Thymus (tissue), 11 donors: ENCODE results near the gene BRAT1. TPM values are rescaled to one million over a fixed set of nuclear protein-coding genes. Genes with fewer than 3 reads are reported as not detected.
A peak's percentile ranks its signal among the peaks of the same experiment; 100 is the strongest.

ENCODE experiments used
- DNase-seq, 9 donors: peaks; one replicate each; pipeline ENCODE4 v3.0.0-alpha.2; 2013; ENCODE audit warnings: low spot score in 9 of 9, low read depth in 6 of 9, missing footprints in 1 of 9
- H3K27ac ChIP-seq, 2 donors: one replicate each; pipeline ENCODE4 v1.5.1; 2013; ENCODE audit warnings: control low read depth in 1 of 2, low read depth in 1 of 2, low read length in 1 of 2, mild to moderate bottlenecking in 1 of 2, moderate library complexity in 1 of 2
- H3K27me3 ChIP-seq, 2 donors: one replicate each; pipeline ENCODE4 v1.5.1; 2013; ENCODE audit warnings: low read length in 1 of 2; ENCODE audit not compliant: control insufficient read depth in 2 of 2, insufficient read depth in 1 of 2
- H3K36me3 ChIP-seq, 2 donors: one replicate each; pipeline ENCODE4 v1.5.1; 2013; ENCODE audit warnings: low read length in 1 of 2, mild to moderate bottlenecking in 1 of 2, moderate library complexity in 1 of 2; ENCODE audit not compliant: control insufficient read depth in 2 of 2, insufficient read depth in 2 of 2
- H3K4me1 ChIP-seq, 2 donors: one replicate each; pipeline ENCODE4 v1.5.1; 2013; ENCODE audit warnings: low read length in 2 of 2; ENCODE audit not compliant: control insufficient read depth in 2 of 2, insufficient read depth in 2 of 2
- H3K4me3 ChIP-seq, 2 donors: one replicate each; pipeline ENCODE4 v1.5.1; 2013; ENCODE audit warnings: low read length in 2 of 2, control low read depth in 1 of 2, mild to moderate bottlenecking in 1 of 2
- H3K9me3 ChIP-seq, 2 donors: one replicate each; pipeline ENCODE4 v1.5.1; 2013; ENCODE audit warnings: low read length in 1 of 2, mild to moderate bottlenecking in 1 of 2; ENCODE audit not compliant: control insufficient read depth in 2 of 2, insufficient read depth in 1 of 2
- WGBS: extraction: QIAGEN DNeasy Blood & Tissue Kit; methylation state at CpG from one replicate; pipeline ENCODE4 v1.1.7; 2013; 5-methylcytosine and 5-hydroxymethylcytosine counted together
- polyA plus RNA-seq: library from polyadenylated mRNA; stranded (reverse); fragments of 200-250 nt; gene quantifications from one replicate; pipeline ENCODE4 v1.2.3, GENCODE V29; 2013
- total RNA-seq: library from RNA; stranded (reverse); fragments of 120-200 nt; gene quantifications from one replicate; pipeline ENCODE4 v1.2.4, GENCODE V29; 2013
- donor health status: healthy.

BRAT1 gene
- total and polyA plus RNA-seq, 2 donors, result 19.9 to 40.8 TPM

DNA sequence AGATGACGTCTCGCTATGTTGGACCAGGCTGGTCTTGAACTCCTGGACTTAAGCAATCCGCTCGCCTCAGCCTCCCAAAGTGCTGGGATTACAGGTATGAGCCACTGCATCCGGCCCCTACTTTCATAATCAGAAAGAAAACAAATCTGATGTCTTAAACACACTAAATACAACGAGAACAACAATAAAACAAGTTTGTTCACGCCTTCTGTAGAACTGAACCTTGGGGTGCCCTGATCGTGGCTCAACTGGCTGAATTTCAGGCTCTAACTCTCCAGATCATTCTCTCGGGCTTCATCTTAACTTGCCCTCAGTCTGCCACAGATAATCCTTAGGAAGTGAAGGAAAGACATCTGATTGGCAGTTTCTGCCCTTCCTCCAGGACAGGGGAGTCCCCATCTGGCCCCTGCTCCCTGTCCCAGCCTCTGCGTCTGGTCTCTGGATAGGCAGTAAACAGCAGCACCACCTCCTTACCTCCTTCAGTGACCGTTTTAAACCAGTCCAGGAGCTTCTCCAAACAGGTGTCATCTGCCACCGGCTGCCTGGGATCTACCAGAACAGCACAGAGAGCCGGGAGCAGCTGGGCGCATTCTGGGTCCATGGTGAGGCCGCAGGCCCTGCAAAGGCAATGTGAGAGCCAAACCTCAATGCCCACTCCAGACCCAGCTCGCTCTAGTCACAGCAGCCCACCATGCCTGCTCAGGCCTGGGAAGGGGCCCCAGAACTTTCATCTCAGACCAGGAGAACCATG is 1.3 kb downstream of the BRAT1 start:
- Histone ChIP-seq H3K36me3 (peaks cover 11 to 15% of the 10 kb centered on the region in 2 donors), H3K4me3 (peak overlapping the region; percentile 72 to 86), H3K4me1 (peaks cover 13 to 27% of the 10 kb centered on the region in 2 donors), H3K9me3 (no peaks in the 10 kb centered on the region), H3K27ac (no peak overlapping the region), H3K27me3 (peaks cover 0 to 4% of the 10 kb centered on the region in 2 donors)
- 92% methylated on average over 16 of the region's 16 CpGs for WGBS
- DNase-seq, result no peak

DNA sequence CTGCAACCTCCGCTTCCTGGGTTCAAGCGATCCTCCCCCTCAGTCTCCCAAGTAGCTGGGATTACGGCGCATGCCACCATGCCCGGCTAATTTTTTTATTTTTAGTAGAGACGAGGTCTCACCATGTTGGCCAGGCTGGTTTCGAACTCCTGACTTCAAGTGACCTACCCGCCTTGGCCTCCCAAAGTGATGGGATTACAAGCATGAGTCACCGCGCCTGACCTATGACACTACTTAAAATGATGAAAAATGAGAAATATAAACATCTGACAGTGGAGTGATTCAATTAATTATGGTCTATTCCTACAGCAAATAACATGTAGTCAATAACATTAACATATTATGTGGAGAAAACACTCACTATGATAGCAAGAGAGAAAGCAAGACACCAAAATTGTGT is 2.2 kb downstream of the BRAT1 start:
- DNase-seq, result no peak
- H3K4me3 ChIP-seq, result no peak overlapping the region
- peaks cover 8 to 21% of the 10 kb centered on the region in 2 donors for H3K4me1 ChIP-seq
- H3K36me3 ChIP-seq, result peaks cover 15 to 19% of the 10 kb centered on the region in 2 donors
- no peaks in the 10 kb centered on the region for H3K27me3 ChIP-seq
- no peak overlapping the region for H3K27ac ChIP-seq
- 99% methylated on average over 10 of the region's 10 CpGs for WGBS
- no peaks in the 10 kb centered on the region for H3K9me3 ChIP-seq

DNA sequence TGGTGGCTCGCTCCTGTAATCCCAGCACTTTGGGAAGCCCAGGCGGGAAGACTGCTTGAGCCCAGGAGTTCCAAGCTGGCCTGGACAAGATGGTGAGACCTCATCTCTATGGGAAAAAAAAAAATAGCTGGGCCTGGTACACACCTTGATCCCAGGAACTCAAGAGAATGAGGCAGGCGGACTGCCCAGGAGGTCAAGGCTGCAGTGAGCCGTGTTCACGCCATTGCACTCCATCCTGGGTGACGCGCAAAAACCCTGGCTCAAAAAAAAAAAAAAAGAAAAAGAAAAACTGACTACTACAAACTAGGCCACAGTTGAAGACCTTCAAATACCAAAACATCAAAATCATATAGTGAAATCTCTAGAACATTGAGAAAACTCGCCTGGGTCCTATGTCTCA is 3.9 kb downstream of the BRAT1 start:
- WGBS, result 97% methylated on average over 8 of the region's 8 CpGs
- no peak for DNase-seq
- Histone ChIP-seq H3K27ac (no peak overlapping the region), H3K36me3 (peaks cover 32 to 34% of the 10 kb centered on the region in 2 donors), H3K4me3 (no peak overlapping the region), H3K27me3 (no peaks in the 10 kb centered on the region), H3K9me3 (no peaks in the 10 kb centered on the region), H3K4me1 (peaks cover 8 to 21% of the 10 kb centered on the region in 2 donors)

DNA sequence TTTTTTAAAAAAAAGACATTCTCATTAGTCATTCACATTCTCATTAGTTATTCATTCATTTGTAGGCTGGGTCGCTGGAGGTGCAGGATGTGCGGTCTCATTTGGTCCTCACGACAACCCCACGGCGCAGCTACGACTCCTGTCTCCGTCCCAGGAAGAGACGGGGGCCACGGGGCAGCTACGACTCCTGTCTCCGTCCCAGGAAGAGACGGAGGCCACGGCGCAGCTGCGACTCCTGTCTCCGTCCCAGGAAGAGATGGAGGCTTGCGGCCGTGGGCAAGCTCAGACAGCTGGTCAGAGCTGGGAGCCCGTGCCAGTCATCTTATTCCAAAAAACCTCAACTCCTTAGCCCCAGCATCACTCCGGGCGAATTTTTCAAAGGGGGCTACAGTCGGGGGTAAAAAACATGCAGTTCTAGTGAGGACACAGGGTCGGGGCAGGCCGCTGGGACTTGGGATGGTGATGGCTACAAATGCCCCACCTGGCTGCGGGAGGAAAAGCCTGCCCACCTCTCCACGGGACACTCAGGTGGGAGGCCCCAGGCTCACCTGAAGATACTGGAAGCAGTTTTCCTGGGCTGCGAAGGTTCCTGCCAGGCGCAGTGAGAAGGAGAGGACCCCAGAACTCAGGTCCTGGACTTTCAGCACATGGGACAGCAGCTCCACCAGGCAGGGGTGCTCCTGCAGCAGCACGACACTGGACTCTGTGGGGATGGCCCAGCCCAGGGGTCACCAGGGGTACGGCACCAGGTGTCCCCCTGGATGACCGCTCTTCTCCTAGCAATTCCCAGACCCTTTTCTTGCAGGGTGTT is 8.3 kb downstream of the BRAT1 start:
- Histone ChIP-seq H3K27me3 (no peaks in the 10 kb centered on the region), H3K9me3 (peaks cover 0 to 3% of the 10 kb centered on the region in 2 donors), H3K36me3 (peaks cover 60 to 68% of the 10 kb centered on the region in 2 donors), H3K4me1 (no peaks in the 10 kb centered on the region), H3K4me3 (no peak overlapping the region), H3K27ac (no peak overlapping the region)
- 94% methylated on average over 31 of the region's 31 CpGs for WGBS
- no peak for DNase-seq

DNA sequence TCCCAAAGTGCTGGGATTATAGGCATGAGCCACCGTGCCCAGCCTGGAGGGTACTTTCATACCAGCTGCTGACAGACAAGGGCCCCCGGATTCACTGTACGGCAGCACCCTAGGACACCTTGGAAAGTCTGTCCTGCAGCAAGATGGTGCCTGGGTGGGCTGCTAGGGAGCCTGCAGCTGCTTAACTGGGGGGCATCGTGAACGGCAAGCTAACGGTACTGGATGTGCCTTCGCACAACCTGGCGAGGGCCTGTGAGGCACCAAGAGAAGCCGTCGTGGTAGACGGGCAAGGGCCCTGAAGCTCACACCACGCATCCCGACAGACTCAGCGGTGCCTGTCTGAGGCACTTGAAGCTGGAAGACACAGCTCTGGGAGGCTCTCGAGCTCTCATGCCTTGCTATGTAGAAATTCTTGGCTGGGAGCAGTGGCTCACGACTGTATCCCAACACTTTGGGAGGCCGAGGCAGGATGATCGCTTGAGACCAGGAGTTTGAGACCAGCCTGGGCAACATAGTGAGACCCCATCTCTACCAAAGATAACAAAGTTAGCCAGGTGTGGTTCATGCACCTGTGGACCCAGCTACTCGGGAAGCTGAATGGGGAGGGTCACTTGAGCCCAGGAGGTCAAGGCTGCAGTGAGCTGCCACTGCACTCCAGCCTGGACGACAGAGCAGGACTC is 9.4 kb downstream of the BRAT1 start:
- H3K36me3 ChIP-seq, result peaks cover 68 to 79% of the 10 kb centered on the region in 2 donors
- H3K4me1 ChIP-seq, result no peaks in the 10 kb centered on the region
- no peak overlapping the region for H3K27ac ChIP-seq
- WGBS, result 96% methylated on average over 20 of the region's 20 CpGs
- no peaks in the 10 kb centered on the region for H3K27me3 ChIP-seq
- H3K4me3 ChIP-seq, result no peak overlapping the region
- DNase-seq, result no peak
- peaks cover 0 to 3% of the 10 kb centered on the region in 2 donors for H3K9me3 ChIP-seq

DNA sequence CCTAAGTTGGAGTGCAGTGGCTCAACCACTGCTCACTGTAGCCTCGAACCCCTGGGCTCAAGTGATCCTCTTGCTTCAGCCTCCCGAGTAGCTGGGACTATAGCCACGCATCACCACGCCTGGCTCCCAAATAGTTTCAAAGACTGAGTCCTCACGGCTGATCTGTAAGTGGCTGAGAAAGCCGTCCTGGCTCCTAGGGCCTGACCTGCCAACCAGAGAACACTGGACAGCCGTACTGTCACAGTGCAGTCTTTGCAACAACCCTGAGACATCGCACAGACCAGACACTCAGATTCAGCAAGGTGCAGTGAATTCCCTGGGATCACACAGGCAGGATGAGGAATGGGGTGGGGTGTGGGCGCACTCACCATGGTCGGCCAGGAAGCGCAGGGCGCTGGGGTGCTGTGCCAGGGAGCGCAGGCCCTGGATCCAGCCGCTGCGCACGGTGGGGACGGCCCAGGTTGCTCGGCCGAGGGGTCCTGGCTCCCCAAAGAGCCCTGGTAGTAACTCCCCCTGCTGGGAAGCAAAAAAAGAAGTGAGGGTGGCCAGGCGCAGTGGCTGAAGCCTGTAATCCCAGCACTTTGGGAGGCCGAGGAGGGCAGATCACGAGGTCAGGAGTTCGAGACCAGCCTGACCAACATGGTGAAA is 10.7 kb downstream of the BRAT1 start:
- Histone ChIP-seq H3K27ac (no peak overlapping the region), H3K36me3 (peaks cover 75 to 84% of the 10 kb centered on the region in 2 donors), H3K27me3 (no peaks in the 10 kb centered on the region), H3K4me1 (no peaks in the 10 kb centered on the region), H3K4me3 (no peak overlapping the region), H3K9me3 (peaks cover 0 to 3% of the 10 kb centered on the region in 2 donors)
- DNase-seq, result no peak
- 98% methylated on average over 23 of the region's 23 CpGs for WGBS

DNA sequence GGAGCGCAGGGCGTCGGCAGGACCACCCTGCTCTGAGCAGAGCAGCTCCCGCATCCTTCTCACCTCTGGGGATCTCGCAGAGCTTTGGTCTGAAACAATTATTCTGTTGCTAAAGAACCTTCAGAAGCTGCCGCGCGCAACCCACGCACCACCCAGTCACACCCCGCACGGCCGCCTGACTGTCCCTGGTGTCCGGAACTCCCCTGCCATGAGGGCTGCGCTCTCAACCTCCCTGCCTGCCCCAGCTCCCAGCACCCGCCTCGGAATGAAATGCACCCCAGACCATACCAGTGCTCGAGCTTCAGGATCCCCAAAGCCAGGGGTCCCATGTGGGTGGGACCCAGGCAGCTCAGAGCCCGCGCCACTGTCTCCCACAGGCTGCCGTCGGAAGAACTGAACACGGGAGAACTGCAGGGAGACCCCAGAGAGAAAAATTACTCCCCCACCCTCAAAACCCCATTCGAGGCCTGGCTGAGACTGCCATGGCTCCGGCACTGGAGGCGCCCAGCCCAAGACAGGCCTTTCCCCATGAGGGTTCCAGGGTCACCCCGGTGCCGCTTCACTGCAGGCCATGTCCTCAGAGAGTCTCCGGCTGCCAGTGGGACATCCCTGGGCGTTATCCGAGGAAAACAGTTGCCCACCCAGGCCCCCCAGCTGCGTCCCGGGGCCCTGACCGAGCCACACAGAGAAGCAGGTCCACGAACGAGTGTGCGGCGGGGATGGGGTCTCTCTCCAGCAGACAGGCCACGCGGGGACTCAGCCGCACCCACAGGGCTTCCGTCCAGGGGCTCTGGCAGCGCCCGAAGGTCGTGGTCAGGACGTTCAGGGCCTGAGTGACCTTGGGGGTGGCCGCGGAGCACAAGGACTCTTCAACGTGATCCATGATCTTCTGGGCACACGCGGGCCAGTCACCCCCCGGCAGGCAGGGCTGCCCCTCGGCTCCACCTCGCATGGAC is 12.1 kb downstream of the BRAT1 start:
- DNase-seq, result no peak
- Histone ChIP-seq H3K4me1 (no peaks in the 10 kb centered on the region), H3K36me3 (peaks cover 80 to 92% of the 10 kb centered on the region in 2 donors), H3K9me3 (peaks cover 0 to 3% of the 10 kb centered on the region in 2 donors), H3K4me3 (no peak overlapping the region), H3K27me3 (no peaks in the 10 kb centered on the region), H3K27ac (no peak overlapping the region)
- 98% methylated on average over 53 of the region's 53 CpGs for WGBS
